Activated gamma-delta T cell treated with anti-CD3 and anti-CD28 coated beads, Interleukin-2, amount 50 U/mL, for 16 hours (primary cell): ENCODE results near the gene OBI1.

Experiments
- DNase-seq: peaks from one replicate; pipeline ENCODE4 v3.0.0-alpha.2; 2020; ENCODE audit warnings: low read depth

OBI1 gene

GRCh38 chr13:78602561-78603239, 56.3 kb downstream of the OBI1 start:
- no peak for DNase-seq

GRCh38 chr13:78601874-78602560, 56.9 kb downstream of the OBI1 start:
- DNase-seq: no peak

DNA sequence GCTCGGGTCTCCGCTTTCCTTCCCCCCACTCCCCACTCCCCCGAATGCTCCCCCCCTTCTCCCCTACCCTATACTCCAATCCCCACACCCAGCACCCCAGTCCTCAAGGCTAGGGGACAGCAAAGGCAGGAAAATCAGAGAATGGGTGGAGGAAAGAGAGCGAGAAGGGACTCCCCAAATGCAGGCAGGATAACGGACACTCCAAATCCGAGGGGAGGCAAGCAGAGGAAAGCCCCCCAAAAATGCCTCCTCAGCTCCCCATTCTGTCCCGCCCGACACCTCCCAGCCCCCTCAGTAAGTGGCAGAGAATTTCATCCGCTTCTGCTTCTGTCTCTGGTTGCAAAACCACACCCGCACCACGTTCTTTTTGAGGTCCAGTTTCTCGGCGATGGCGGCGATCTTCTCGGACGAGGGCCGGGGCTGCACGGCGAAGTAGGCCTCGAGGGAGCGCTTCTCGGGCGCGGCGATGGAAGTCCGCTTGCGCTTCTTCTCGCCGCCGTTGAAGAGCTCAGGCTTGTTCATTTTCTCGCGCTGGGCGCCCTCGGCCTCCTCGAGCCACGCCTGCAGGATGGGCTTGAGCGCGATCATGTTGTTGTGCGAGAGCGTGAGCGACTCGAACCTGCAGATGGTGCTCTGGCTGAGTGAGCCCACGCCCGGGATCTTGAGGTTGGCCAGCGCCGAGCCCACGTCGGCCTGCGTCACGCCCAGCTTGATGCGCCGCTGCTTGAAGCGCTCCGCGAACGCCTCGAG, 57.7 kb downstream of the OBI1 start:
- DNase-seq: no peak

GRCh38 chr13:78600280-78600883, 58.6 kb downstream of the OBI1 start:
- DNase-seq: no peak

GRCh38 chr13:78599645-78600279, 59.2 kb downstream of the OBI1 start:
- DNase-seq: no peak

DNA sequence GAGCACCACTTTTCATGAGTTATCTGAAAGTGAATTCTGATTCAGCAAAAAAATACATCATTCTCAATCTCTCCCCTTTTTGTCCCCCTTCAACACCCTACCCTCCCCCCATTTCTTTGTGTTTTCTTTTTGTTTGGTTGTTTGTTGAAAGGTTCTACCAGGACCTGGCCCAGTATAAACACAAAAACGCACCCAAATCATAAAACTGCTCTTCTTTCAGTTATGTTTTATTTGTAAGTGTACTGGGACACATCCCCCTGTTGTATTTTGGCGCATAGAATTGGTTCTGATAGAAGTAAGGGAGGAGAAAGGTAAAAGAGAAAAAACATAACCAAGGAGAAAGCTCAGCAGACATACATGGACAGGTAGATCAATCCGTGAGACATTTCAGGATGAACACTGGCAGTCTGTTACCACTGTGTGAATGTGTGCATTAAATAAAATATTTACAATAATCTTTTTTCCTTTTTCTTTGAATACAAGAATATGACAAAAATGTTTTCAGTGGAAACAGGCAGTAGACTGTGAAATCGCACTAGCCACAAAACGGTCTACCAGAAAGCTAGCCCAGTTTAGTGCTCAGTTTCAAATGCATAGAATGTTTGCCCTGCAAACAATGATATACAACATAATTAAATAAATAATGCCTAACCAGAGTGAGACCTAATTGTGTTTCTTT, 59.9 kb downstream of the OBI1 start:
- DNase-seq: no peak

DNA sequence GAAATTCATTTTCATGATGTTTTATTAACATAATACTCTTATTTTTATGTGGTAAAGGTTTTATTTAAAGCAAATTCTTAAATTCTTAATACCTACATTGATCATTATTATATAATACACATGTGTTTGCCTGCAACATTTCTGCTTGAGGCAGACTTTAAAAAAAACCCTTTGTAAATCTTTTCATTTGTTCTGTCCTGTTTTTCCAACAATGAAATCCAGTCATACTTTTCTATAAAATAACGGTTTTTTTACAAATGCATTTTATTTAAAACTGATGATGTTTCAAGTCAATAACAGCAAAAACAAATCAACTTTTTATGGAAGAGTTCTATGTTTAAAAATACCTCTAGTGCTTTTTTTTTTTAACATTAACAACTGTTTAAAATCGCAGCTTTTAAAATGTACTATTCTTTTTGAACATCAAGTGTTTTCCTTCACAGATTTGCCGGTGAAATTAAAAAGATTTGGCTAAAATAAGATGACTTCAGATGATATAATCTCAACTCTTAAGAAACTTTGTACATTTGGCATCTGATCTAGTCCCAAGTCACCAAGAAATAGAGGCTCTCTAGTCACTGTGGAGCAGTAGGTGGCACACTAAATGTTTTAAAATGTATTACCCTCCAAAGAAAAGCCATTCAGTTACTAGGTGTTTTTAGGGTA, 60.7 kb downstream of the OBI1 start:
- DNase-seq: no peak

- no peak for DNase-seq
Observed at GRCh38 chr13:78597602-78597932, 61.4 kb downstream of the OBI1 start.

GRCh38 chr13:78596736-78597601, 62.0 kb downstream of the OBI1 start:
- no peak for DNase-seq

DNA sequence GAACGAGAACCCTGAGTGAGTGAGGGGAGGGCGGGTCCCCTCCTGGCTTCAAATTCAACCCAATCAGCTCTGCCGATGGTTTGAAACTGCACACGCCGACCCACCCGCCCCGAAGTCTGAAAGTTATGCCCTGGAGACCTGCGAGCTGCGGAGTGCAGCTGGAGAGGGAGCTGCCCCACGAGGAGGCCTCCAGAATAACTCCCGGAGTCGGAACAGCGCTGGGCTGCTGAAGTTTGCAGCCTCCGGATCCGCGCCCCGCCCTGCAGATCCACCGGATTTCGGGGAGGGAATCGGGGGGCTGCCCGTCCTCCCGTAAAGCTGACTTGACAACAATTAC, 62.6 kb downstream of the OBI1 start:
- DNase-seq: no peak

GRCh38 chr13:78595495-78596398, 63.2 kb downstream of the OBI1 start:
- no peak for DNase-seq

- DNase-seq: no peak
Observed at GRCh38 chr13:78594456-78594975, 64.4 kb downstream of the OBI1 start.

DNA sequence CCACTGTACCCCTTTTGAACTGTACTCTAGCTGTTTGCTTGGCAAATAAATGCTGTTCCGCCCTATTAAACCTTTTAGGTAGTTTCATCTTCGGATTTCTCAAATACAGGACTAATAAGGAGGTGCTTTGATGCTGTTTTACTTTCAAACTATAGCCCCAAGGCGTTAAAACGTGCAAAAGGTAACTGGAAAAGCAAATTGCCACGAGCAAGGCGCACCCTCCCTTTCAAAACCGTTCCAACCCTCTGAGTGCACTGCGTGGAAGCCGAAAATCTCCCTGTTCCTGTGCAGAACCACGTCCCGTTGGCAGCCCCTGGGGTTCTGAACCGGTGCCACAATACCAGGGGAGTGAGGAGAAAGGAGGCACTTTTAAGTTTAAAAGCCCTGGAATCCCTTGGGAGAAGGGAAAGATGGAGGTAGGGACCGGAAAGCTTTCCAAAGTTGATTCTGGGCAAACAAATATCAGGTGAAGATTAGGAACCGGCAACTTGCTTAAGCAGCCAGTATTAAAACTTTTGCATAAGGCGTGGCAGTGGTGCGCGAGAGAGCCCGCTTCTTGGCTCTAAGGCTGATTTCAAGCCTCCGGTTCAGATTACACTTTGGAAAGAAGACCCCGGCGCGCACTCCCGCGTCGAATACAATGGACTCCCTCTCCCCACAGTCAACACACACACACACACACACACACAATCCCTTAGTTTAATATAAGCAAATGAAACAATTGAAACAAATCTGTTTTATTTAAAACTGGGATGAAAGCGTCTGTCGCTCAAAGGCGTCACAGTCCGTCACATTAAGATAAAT, 65.1 kb downstream of the OBI1 start:
- DNase-seq: no peak

DNA sequence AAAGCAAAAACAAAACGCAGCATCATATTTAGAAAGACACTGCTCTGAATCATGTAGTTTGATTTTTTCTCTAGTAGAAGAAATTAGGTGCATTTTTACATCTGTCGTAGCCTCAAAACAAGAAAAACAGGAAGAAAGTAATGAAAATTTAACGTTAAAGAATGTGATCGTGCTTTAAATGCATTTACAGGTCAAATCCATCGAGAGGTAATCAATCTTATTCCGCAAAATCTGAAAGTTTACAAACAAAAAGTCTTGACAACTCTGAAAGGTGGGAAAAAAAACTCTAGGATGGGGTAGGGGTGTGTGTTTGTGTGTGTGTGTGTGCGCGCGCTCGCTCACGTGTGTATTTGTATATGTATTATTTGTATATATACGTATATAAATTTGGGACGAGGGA, 65.8 kb downstream of the OBI1 start:
- no peak for DNase-seq

GRCh38 chr13:78592584-78592983, 66.4 kb downstream of the OBI1 start:
- no peak for DNase-seq

DNA sequence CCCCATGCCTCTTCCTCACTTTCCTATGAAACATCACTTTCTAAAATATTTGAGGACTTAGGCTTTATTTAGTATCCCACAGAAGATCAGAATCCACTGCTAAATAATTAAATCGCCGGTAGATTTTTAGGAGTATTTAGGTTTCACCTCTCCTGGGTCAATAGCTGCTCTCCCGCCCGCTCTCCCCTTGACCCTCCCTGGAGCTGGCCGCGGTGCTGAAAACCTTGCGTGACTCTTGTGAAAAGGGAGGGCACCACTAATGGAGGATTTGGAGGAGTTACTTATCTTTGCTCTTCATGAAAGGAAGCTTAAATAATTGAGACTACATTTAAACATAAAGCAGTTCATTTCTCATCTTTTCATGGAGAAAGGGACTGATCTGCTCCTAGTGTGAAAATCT, 69.7 kb downstream of the OBI1 start:
- no peak for DNase-seq

DNA sequence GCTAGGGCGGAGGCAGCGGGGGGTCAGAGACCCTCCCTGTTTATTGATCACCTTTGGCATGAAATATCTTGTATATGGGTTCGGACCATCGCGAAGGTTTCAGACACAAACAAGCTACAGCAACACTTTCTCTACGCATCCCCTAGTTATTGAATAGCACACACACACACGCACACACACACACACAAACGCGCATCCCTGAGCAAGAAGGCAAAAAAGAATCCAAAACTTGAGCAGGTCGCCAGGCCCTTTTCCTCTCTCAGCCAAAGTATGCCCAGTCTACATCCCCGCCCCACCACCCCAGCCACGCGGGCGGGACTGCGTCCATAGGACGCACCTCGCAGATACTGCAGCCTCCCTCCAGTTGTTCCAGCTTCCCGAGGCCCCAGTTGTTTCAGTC, 71.6 kb downstream of the OBI1 start:
- no peak for DNase-seq

DNA sequence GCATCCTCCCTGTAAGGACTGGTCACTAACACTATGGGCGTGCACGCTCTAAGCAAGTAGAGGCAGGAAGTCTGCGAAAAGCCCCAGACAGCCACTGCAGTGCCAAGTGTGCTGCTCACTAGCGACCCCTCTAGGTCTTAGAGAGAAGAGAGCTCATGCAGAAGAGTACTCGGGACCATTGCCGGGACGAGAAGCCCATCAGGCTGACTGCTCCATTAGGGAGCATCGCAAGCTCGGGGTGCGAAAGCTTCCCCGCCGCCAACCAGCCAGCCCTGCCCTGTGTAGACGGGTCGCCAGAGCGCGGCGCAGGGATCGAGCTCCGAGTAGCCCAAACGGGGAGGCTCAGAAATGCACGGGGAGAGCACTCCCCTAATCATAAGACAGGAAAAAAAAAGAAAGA, 72.2 kb downstream of the OBI1 start:
- DNase-seq: no peak
